Liver (tissue), 3 donors: Measurements from ENCODE around the gene TMEM14A.
A peak's percentile ranks its signal among the peaks of the same experiment; 100 is the strongest.

Experiments used
- CTCF ChIP-seq: fragments of 150-350 bp; IDR thresholded peaks from 2 replicates; pipeline ENCODE4 v1.5.1; 2017; ENCODE audit warnings: improper control_type of control experiment, low read depth, low read length; ENCODE audit not compliant: missing input control
- EGR1 ChIP-seq, 2 donors: IDR thresholded peaks; 2 replicates each; pipeline ENCODE4 v1.6.1; 2016 to 2018; ENCODE audit warnings: antibody characterized with exemption in 2 of 2, low read depth in 2 of 2
- GABPA ChIP-seq, 2 donors: IDR thresholded peaks in 1 of 2; conservative IDR thresholded peaks in 1 of 2; 2 replicates each; pipeline ENCODE4 v1.6.1; 2016; ENCODE audit warnings: antibody characterized with exemption in 2 of 2, mild to moderate bottlenecking in 1 of 2, moderate library complexity in 1 of 2
- HNF4G ChIP-seq: IDR thresholded peaks from 2 replicates; pipeline ENCODE4 v1.6.1; 2016; ENCODE audit warnings: antibody characterized with exemption
- JUND ChIP-seq, 2 donors: IDR thresholded peaks; 2 replicates each; pipeline ENCODE4 v1.6.1; 2016; ENCODE audit warnings: antibody characterized with exemption in 2 of 2
- TAF1 ChIP-seq: conservative IDR thresholded peaks from 2 replicates; pipeline ENCODE4 v1.6.1; 2016; ENCODE audit warnings: antibody characterized with exemption, mild to moderate bottlenecking
- YY1 ChIP-seq: IDR thresholded peaks from 2 replicates; pipeline ENCODE4 v1.6.1; 2016; ENCODE audit warnings: antibody characterized with exemption, mild to moderate bottlenecking
- ZBTB33 ChIP-seq: IDR thresholded peaks from 2 replicates; pipeline ENCODE4 v1.6.1; 2016; ENCODE audit warnings: antibody characterized with exemption
- TF ChIP-seq, protein P1 (sequence below): IDR thresholded peaks from 2 replicates; pipeline ENCODE4 v1.6.1; 2016; ENCODE audit warnings: antibody characterized with exemption
- TF ChIP-seq, protein P2 (sequence below): IDR thresholded peaks from 2 replicates; pipeline ENCODE4 v1.6.1; 2016; ENCODE audit warnings: antibody characterized with exemption, mild to moderate bottlenecking
- TF ChIP-seq, protein P3 (sequence below): IDR thresholded peaks from 2 replicates; pipeline ENCODE4 v1.6.1; 2016; ENCODE audit warnings: antibody characterized with exemption
- donor health status: healthy.
- donor health status: healthy.

DNA sequence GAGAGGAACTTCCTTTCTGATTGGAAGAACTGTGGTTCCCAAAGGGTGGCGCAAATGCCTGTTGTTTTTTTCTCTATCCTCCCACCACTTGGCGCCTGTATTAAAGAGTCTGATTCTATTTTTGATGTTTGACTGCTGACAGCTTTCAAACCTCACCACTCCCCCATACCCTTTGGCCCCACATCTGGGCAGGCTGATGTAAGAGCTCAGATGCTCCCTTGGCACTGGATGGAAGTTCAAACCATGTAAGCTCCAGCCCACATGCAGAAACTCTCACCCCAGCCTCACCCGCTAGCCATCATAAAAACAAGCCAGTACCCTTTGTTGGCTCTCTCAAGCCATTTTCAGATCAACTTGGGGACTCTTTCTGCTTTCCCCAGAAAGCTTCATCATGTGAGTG, 20.0 kb upstream of the TMEM14A start:
- TF ChIP-seq CTCF = no peak
- TF ChIP-seq, protein P1, sequence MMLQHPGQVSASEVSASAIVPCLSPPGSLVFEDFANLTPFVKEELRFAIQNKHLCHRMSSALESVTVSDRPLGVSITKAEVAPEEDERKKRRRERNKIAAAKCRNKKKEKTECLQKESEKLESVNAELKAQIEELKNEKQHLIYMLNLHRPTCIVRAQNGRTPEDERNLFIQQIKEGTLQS = peak; percentile 39
- no peak for TF ChIP-seq HNF4G
- TF ChIP-seq, protein P2, sequence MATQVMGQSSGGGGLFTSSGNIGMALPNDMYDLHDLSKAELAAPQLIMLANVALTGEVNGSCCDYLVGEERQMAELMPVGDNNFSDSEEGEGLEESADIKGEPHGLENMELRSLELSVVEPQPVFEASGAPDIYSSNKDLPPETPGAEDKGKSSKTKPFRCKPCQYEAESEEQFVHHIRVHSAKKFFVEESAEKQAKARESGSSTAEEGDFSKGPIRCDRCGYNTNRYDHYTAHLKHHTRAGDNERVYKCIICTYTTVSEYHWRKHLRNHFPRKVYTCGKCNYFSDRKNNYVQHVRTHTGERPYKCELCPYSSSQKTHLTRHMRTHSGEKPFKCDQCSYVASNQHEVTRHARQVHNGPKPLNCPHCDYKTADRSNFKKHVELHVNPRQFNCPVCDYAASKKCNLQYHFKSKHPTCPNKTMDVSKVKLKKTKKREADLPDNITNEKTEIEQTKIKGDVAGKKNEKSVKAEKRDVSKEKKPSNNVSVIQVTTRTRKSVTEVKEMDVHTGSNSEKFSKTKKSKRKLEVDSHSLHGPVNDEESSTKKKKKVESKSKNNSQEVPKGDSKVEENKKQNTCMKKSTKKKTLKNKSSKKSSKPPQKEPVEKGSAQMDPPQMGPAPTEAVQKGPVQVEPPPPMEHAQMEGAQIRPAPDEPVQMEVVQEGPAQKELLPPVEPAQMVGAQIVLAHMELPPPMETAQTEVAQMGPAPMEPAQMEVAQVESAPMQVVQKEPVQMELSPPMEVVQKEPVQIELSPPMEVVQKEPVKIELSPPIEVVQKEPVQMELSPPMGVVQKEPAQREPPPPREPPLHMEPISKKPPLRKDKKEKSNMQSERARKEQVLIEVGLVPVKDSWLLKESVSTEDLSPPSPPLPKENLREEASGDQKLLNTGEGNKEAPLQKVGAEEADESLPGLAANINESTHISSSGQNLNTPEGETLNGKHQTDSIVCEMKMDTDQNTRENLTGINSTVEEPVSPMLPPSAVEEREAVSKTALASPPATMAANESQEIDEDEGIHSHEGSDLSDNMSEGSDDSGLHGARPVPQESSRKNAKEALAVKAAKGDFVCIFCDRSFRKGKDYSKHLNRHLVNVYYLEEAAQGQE = no peak
- no peak for TF ChIP-seq YY1
- no peak for TF ChIP-seq JUND (IDR thresholded peaks at IDR 0.05)
- no peak for TF ChIP-seq GABPA (IDR thresholded peaks at IDR 0.05 in 1 of 2, conservative IDR thresholded peaks at IDR 0.05 in 1 of 2)
- TF ChIP-seq ZBTB33 = no peak
- no peak for TF ChIP-seq EGR1 (IDR thresholded peaks at IDR 0.05; ENCODE audit: low read depth in 2 of 2)
- TF ChIP-seq TAF1 = no peak
- TF ChIP-seq, protein P3, sequence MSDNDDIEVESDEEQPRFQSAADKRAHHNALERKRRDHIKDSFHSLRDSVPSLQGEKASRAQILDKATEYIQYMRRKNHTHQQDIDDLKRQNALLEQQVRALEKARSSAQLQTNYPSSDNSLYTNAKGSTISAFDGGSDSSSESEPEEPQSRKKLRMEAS = no peak
